ENCODE data around the gene EXOC6. TPM values are rescaled to one million over a fixed set of nuclear protein-coding genes. Genes with fewer than 3 reads are reported as not detected.

Gene EXOC6
- total RNA-seq, 1 experiment from 2014 or later: 17.0 TPM

DNA sequence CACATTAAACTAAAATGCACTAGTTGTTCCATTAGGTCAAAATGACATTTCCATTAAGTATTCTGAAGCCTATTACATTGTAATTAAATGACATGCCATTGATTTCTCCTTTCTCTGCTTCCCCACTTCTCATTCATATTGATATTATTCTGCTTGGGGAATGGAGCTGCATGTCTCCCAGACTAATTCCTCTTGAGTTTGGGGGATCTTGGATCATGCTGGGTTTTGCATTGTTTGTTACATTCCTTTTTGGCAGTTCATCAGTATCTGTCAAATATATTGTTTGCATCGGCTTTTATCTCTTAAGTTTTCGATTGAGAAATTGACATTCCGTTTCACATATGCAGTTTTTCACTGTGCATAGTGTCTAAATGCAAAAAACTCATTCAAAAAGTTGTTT lies 147.2 kb downstream of the EXOC6 start:
- Histone ChIP-seq H3K4me3 (ENCODE audit: low read depth in 2 of 2, low read length in 2 of 2) (no peak overlapping the region), H3K9me3 (ENCODE audit: control insufficient read depth, insufficient read depth, low read depth, low read length) (no peaks in the 10 kb centered on the region), H3K4me1 (ENCODE audit: control insufficient read depth, insufficient read depth, low read length) (no peaks in the 10 kb centered on the region), H3K36me3 (ENCODE audit: control insufficient read depth, insufficient read depth, low read length) (no peaks in the 10 kb centered on the region), H3K27ac (ENCODE audit: low read length) (no peak overlapping the region), H3K27me3 (ENCODE audit: control insufficient read depth, insufficient read depth, low read length) (no peaks in the 10 kb centered on the region)
- POLR2A ChIA-PET: no interaction called here
- no peak for TF ChIP-seq SIN3A (IDR thresholded peaks at IDR 0.05; ENCODE audit: borderline replicate concordance, insufficient read depth, low read depth, low read length)
- intact Hi-C loops (cut with micrococcal nuclease; ENCODE audit: unreplicated experiment): no loop called here
- no TSS peak for BruUV-seq (replicated peaks)
- no peak for DNase-seq (ENCODE audit: low read depth, low spot score)
- ATAC-seq: no peak
- CTCF ChIA-PET: interaction anchor here (0.6 kb wide), 1 partner anchor 147 kb away, joined by 3 read pairs; the partner anchor contains the start of gene EXOC6
- in situ Hi-C loops (cut with HindIII; ENCODE audit: low pct_unique_long_range_greater_than_20kb, low sequenced_read_pairs): no loop called here

GRCh38 chr10:92997620-92998019 lies 149.3 kb downstream of the EXOC6 start:
- intact Hi-C loops (cut with micrococcal nuclease; ENCODE audit: unreplicated experiment): no loop called here
- H3K27ac ChIP-seq (ENCODE audit: low read length): no peak overlapping the region
- no peak overlapping the region for H3K4me3 ChIP-seq (ENCODE audit: low read depth in 2 of 2, low read length in 2 of 2)
- DNase-seq (ENCODE audit: low read depth, low spot score): no peak
- H3K4me1 ChIP-seq (ENCODE audit: control insufficient read depth, insufficient read depth, low read length): no peaks in the 10 kb centered on the region
- no peaks in the 10 kb centered on the region for H3K27me3 ChIP-seq (ENCODE audit: control insufficient read depth, insufficient read depth, low read length)
- ChIA-PET POLR2A (interaction anchor here (0.7 kb wide), 1 partner anchor 800 kb away, joined by 3 read pairs; no protein-coding TSS in a partner anchor), CTCF (interaction anchor here (1.5 kb wide), 1 partner anchor 9 kb away, joined by 4 read pairs; no protein-coding TSS in a partner anchor)
- TF ChIP-seq, protein P1, sequence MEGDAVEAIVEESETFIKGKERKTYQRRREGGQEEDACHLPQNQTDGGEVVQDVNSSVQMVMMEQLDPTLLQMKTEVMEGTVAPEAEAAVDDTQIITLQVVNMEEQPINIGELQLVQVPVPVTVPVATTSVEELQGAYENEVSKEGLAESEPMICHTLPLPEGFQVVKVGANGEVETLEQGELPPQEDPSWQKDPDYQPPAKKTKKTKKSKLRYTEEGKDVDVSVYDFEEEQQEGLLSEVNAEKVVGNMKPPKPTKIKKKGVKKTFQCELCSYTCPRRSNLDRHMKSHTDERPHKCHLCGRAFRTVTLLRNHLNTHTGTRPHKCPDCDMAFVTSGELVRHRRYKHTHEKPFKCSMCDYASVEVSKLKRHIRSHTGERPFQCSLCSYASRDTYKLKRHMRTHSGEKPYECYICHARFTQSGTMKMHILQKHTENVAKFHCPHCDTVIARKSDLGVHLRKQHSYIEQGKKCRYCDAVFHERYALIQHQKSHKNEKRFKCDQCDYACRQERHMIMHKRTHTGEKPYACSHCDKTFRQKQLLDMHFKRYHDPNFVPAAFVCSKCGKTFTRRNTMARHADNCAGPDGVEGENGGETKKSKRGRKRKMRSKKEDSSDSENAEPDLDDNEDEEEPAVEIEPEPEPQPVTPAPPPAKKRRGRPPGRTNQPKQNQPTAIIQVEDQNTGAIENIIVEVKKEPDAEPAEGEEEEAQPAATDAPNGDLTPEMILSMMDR (IDR thresholded peaks at IDR 0.05): no peak
- TF ChIP-seq TCF7L2 (IDR thresholded peaks at IDR 0.05; ENCODE audit: low read depth, low read length) (no peak), POLR2AphosphoS5 (IDR thresholded peaks at IDR 0.05; ENCODE audit: low read depth, low read length) (no peak), SIN3A (IDR thresholded peaks at IDR 0.05; ENCODE audit: borderline replicate concordance, insufficient read depth, low read depth, low read length) (no peak), REST (IDR thresholded peaks at IDR 0.05; ENCODE audit: insufficient read depth in 1 of 2, low read depth in 2 of 2, low read length in 1 of 2) (no peak)
- no peaks in the 10 kb centered on the region for H3K36me3 ChIP-seq (ENCODE audit: control insufficient read depth, insufficient read depth, low read length)
- ATAC-seq: no peak
- in situ Hi-C loops (cut with HindIII; ENCODE audit: low pct_unique_long_range_greater_than_20kb, low sequenced_read_pairs): no loop called here
- BruUV-seq (replicated peaks): no TSS peak
- H3K9me3 ChIP-seq (ENCODE audit: control insufficient read depth, insufficient read depth, low read depth, low read length): no peaks in the 10 kb centered on the region

DNA sequence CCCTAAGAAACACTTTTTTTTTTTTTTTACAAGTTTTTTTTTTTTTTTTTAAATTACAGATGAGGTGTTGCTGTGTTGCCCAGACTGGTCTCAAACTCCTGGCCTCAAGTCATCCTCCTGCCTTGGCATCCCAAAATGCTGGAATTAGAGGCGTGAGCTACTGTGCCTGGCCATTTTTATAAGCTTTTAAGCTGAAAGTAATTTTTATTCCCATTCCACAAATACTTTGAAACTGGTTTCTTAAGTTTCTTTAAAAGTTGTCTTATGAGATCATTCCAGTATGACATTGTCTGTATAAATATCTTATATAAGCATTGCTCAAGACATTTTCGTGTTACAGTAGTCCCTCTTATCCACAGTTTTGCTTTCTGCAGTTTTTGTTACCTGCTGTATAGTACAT lies 150.9 kb downstream of the EXOC6 start:
- ChIA-PET POLR2A (interaction anchor here (0.7 kb wide), 3 partner anchors 103 to 150 kb away, joined by 6 to 23 read pairs (median 9); no protein-coding TSS in a partner anchor), CTCF (interaction anchor here (0.5 to 0.7 kb wide), 2 partner anchors 85 to 157 kb away, joined by 4 read pairs; no protein-coding TSS in a partner anchor)
- Histone ChIP-seq H3K4me1 (ENCODE audit: control insufficient read depth, insufficient read depth, low read length) (no peaks in the 10 kb centered on the region), H3K36me3 (ENCODE audit: control insufficient read depth, insufficient read depth, low read length) (no peaks in the 10 kb centered on the region), H3K4me3 (ENCODE audit: low read depth in 2 of 2, low read length in 2 of 2) (no peak overlapping the region), H3K9me3 (ENCODE audit: control insufficient read depth, insufficient read depth, low read depth, low read length) (no peaks in the 10 kb centered on the region), H3K27me3 (ENCODE audit: control insufficient read depth, insufficient read depth, low read length) (no peaks in the 10 kb centered on the region), H3K27ac (ENCODE audit: low read length) (no peak overlapping the region)
- in situ Hi-C loops (cut with HindIII; ENCODE audit: low pct_unique_long_range_greater_than_20kb, low sequenced_read_pairs) (no loop called here), intact Hi-C loops (cut with micrococcal nuclease; ENCODE audit: unreplicated experiment) (no loop called here)
- BruUV-seq (replicated peaks): no TSS peak
- TF ChIP-seq, protein P1 (IDR thresholded peaks at IDR 0.05): no peak
- no peak for TF ChIP-seq SIN3A (IDR thresholded peaks at IDR 0.05; ENCODE audit: borderline replicate concordance, insufficient read depth, low read depth, low read length)
- no peak for TF ChIP-seq POLR2AphosphoS5 (IDR thresholded peaks at IDR 0.05; ENCODE audit: low read depth, low read length)
- TF ChIP-seq REST (IDR thresholded peaks at IDR 0.05; ENCODE audit: insufficient read depth in 1 of 2, low read depth in 2 of 2, low read length in 1 of 2): no peak
- no peak for TF ChIP-seq TCF7L2 (IDR thresholded peaks at IDR 0.05; ENCODE audit: low read depth, low read length)
- ATAC-seq: no peak
- no peak for DNase-seq (ENCODE audit: low read depth, low spot score)
